AG04449 (cell line): ENCODE results near the gene CIB2.

Experiments used
- CTCF ChIA-PET: fragments of 350-600 bp; formaldehyde crosslinking; extraction: SDS; loops from one replicate; lab custom pipeline; 2021; ENCODE audit warnings: antibody characterized with exemption; lab: Yijun Ruan, JAX
- POLR2A ChIA-PET: fragments of 400-600, 350-600 bp; formaldehyde crosslinking; extraction: SDS; loops from one replicate; lab custom pipeline; 2020; ENCODE audit warnings: antibody characterized with exemption, inconsistent platforms; lab: Yijun Ruan, JAX
- DNase-seq: peaks from one replicate; pipeline ENCODE4 v3.0.0-alpha.2; 2010; ENCODE audit warnings: low read depth, low spot score
- H3K4me3 ChIP-seq: 2 replicates; pipeline ENCODE4 v1.5.1; 2011; ENCODE audit warnings: low read depth, mild to moderate bottlenecking, control low read depth, low read length
- TF ChIP-seq, protein P1 (sequence below): IDR thresholded peaks from one replicate; pipeline ENCODE4 v1.5.1; 2011; ENCODE audit warnings: mild to moderate bottlenecking, moderate library complexity, low read length, control low read depth, inconsistent platforms; ENCODE audit not compliant: insufficient read depth; ENCODE audit errors: missing control alignments

The CIB2 gene

DNA sequence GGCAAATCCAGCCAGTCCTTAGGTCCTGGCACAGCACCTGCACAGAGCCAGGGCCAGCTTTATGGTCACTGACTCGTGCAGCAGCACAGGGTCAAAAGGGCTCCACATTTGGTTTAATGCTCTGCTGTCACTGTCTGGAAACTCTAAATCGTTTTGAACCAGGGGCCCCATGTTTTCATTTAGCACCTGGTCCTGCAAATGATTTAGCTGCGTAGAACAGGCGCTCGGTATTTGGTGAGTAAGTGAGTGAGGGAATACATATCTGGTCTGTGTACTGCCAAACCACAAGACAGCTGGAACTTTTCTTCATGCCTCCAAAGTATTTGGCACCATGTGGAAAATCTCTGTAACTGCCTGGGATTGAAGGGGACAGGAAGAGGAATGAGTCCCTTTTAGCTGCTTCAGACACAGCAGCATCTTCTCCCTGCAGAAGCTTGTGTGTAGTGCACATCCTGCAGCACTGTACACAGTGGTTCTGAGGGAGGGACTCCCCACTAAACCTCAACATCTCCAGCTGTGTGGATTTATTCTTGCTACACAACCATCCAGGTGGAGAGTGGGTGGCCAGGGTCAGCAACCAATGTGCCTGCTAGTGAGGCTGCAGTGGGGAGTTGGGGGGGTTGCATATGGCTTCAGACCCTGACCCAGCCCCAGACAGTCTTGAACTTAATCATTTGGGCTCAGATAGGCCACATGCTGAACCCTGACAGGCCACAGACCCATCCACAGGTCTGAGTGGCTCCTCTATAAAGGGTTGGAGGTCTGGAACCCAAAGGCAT lies 37.8 kb downstream of the CIB2 start:
- TF ChIP-seq, protein P1, sequence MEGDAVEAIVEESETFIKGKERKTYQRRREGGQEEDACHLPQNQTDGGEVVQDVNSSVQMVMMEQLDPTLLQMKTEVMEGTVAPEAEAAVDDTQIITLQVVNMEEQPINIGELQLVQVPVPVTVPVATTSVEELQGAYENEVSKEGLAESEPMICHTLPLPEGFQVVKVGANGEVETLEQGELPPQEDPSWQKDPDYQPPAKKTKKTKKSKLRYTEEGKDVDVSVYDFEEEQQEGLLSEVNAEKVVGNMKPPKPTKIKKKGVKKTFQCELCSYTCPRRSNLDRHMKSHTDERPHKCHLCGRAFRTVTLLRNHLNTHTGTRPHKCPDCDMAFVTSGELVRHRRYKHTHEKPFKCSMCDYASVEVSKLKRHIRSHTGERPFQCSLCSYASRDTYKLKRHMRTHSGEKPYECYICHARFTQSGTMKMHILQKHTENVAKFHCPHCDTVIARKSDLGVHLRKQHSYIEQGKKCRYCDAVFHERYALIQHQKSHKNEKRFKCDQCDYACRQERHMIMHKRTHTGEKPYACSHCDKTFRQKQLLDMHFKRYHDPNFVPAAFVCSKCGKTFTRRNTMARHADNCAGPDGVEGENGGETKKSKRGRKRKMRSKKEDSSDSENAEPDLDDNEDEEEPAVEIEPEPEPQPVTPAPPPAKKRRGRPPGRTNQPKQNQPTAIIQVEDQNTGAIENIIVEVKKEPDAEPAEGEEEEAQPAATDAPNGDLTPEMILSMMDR: no peak
- POLR2A ChIA-PET: interaction anchor here (1.2 kb wide), 1 partner anchor 44 kb away, joined by 5 read pairs; no protein-coding TSS in a partner anchor
- DNase-seq: peak; percentile 80
- CTCF ChIA-PET: interaction anchor here (0.8 to 8.3 kb wide), 6 partner anchors 13 to 206 kb away, joined by 3 to 110 read pairs (median 10); partner anchors contain the start of gene SKIC8
- H3K4me3 ChIP-seq: no peak overlapping the region

DNA sequence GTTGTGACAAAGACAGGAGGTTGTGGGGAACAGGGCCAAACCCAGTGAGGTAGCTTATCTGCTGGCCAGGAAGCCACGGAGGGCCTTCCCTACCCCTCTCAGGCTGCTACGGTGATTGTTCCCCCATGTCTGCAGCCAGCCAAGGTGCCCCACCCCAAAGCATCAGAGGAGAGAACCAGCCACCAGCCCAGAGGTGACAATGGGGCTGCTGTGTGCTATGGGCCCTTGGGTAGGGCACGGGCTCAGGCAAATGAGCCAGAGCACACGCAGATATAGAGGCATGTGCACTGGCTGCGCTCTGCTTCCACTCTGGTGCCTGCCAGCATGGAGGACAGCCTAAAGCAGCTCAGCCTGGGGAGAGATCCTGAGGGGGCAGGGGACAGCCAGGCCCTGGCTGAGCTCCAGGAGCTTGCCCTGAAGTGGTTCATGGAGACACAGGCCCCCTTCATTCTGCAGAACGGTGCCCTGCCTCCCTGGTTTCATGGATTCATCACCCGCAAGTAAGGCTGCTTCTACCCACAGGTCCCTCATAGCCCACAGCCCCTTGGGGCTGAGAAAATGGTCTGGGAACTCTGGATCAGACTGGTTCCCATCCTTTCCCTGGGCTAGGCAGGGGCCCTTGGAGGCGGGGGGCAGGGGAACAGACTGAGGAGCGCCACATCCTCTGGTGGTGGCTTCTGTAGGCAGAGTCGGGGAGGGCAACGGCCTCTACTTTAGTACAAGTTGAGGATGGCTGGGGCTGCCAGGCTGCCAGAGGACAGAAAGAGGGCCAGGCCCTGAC lies 38.8 kb downstream of the CIB2 start, which contains the start of gene SH2D7:
SH2D7 (plus strand) TSS at position 301 of the 781 bp plus-strand sequence; CDS start at position 325, 24 bp downstream.
- H3K4me3 ChIP-seq: no peak within 1 kb of the TSS
- TF ChIP-seq, protein P1: no peak
- POLR2A ChIA-PET: no interaction called here
- DNase-seq: no peak
- CTCF ChIA-PET: interaction anchor here (1.7 to 8.3 kb wide), 5 partner anchors 14 to 133 kb away, joined by 6 to 110 read pairs (median 12); no protein-coding TSS in a partner anchor

DNA sequence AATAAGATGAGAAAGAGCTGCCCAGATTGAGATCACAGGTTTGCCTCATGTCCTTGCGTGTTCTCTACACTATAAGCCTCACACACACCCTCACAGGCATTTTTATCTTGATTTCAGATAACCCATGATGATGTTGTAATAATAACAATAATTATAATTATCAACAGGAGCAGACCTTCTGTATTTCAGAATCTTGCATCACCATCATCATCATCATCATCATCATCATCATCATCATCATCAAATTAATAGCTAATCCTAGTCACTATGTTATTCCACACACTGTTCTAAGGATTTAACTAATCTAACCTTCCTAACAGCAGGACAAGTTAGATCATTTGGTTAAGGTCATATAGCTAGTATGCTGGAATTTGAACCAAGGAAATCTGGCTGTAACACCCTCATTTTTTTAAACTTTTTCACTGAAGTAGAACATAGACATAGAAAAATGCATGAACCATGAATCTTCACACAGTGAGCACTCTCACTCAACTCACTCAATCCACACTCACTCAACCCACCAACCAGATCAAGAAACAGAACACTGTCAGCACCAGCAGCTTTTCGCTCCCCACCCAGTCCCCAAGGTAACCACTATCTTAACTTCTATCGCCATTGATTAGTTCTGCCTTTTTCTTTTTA lies 40.7 kb downstream of the CIB2 start:
- POLR2A ChIA-PET: interaction anchor here (1.0 kb wide), 1 partner anchor 13 kb away, joined by 4 read pairs; the partner anchor contains the start of gene TBC1D2B
- TF ChIP-seq, protein P1: no peak
- no peak overlapping the region for H3K4me3 ChIP-seq
- no peak for DNase-seq
- CTCF ChIA-PET: interaction anchor here (1.7 to 8.3 kb wide), 4 partner anchors 15 to 124 kb away, joined by 4 to 110 read pairs (median 23); no protein-coding TSS in a partner anchor

DNA sequence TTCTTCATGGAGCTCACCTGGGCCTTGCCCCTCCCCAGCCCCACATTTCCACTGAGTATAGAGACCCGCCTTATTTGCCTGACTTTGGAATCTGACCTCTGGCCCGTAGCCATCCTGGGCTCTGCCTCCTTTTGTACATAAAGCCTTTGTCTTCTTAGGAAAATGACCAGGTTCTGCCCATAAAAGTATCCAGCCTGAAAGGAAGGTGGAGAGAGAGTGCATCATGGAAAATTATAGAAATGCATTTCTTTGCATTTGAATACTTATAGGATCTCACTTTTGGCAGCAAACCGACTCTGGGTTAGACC lies 42.5 kb downstream of the CIB2 start:
- POLR2A ChIA-PET: no interaction called here
- DNase-seq: no peak
- CTCF ChIA-PET: interaction anchor here (8.3 kb wide), 1 partner anchor 17 kb away, joined by 110 read pairs; no protein-coding TSS in a partner anchor
- TF ChIP-seq, protein P1: no peak
- H3K4me3 ChIP-seq: no peak overlapping the region

DNA sequence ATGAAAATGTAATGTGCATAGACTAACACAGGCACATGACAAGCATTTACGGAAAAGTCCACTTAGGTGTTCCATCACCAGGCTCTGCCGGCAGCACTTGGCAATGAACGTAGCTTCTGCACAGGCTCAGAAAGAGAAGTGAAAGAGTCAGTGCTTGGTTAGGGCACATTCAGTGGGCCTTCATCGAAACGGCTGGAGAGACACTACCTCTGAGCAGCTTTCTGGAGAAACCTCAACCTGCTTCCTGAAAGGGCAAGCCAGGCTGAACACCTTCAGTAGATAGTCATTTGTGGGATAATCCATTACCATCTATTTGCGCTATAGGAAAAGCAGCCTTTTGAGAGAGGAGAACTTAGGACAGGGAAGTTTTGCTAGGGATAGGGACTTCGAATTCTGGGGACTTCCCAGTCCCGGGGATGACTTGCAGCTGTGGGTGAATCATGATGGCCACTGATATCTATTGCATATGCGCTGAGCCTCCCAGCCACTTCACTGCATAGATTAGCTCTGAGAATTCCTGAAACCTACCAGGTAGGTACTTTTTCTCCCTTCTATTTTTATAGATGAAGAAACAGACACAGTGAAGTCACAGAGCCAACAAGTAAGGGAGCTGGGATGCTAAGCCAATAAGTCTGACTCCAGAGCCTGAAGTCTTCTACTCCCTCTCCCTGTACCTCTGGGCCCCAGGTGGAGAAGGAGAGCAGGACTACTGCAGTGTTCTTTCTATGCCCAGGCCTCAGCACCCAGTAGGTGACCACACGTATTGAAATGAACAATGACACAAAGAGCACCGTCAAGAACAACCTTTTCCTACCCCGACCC lies 43.1 kb downstream of the CIB2 start:
- TF ChIP-seq, protein P1: no peak
- H3K4me3 ChIP-seq: no peak overlapping the region
- ChIA-PET CTCF (interaction anchor here (8.3 kb wide), 1 partner anchor 18 kb away, joined by 110 read pairs; no protein-coding TSS in a partner anchor), POLR2A (no interaction called here)
- no peak for DNase-seq
